Chondrocyte (in vitro differentiated cells): Measurements from ENCODE around the gene JAM3. TPM values are rescaled to one million over a fixed set of nuclear protein-coding genes. Genes with fewer than 3 reads are reported as not detected.
"Not testable (repeated sequence)": the region's sequence is repeated elsewhere in the genome, so short reads cannot be mapped to it uniquely, and the experiment has no call there.

Experiments used
- DNase-seq: peaks from one replicate; pipeline ENCODE4 v3.0.0; 2021; ENCODE audit warnings: mixed read lengths, low spot score
- H3K27ac Mint-ChIP-seq: one replicate; pipeline ENCODE4 v1.8.0; 2021; ENCODE audit warnings: mild to moderate bottlenecking, moderate library complexity, mixed read lengths; ENCODE audit not compliant: unreplicated experiment
- H3K27me3 Mint-ChIP-seq: 2 replicates; pipeline ENCODE4 v1.8.0; 2021; ENCODE audit warnings: low read depth, mixed read lengths
- H3K36me3 Mint-ChIP-seq: 2 replicates; pipeline ENCODE4 v1.8.0; 2021; ENCODE audit warnings: low read depth, mixed read lengths
- H3K4me1 Mint-ChIP-seq: 2 replicates; pipeline ENCODE4 v1.8.0; 2021; ENCODE audit warnings: low read depth, mild to moderate bottlenecking, mixed read lengths
- H3K4me3 Mint-ChIP-seq: one replicate; pipeline ENCODE4 v1.8.0; 2021; ENCODE audit warnings: mild to moderate bottlenecking, moderate library complexity, mixed read lengths; ENCODE audit not compliant: unreplicated experiment
- H3K9me3 Mint-ChIP-seq: 2 replicates; pipeline ENCODE4 v1.8.0; 2021; ENCODE audit warnings: low read depth, mixed read lengths
- CTCF ChIP-seq: fragments of 200-600 bp; sonication (generic); IDR thresholded peaks from 2 replicates; pipeline ENCODE4 v1.5.0; 2021; ENCODE audit warnings: antibody characterized with exemption, mild to moderate bottlenecking, moderate library complexity
- total RNA-seq: library from RNA; stranded (reverse); gene quantifications from 3 replicates; pipeline ENCODE4 v1.2.1, GENCODE V29; 2021

JAM3 gene
- total RNA-seq, 1 donor from 2014 or later = 105 TPM

DNA sequence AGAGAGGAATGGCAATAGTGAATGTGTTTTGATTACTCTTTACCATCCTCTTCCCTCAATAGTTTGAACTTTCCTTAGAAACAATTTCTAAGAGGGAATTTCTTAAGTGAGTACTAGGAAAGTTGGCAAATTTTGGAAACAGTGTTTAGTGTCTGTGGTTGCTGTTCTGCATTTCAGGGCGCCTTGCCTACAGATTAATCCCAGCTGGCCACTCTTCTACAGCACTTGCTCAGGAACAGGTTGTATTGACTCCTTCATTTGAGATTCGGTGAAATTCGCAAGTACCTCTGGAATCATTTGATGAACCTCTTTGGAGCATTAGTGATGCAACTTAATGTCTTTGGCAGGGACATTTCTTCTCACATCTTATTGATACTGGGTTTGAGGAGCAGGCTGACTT is 28.3 kb downstream of the JAM3 start:
- Mint-ChIP-seq H3K9me3 (no peaks in the 10 kb centered on the region), H3K4me1 (peaks cover 32% of the 10 kb centered on the region), H3K27me3 (no peaks in the 10 kb centered on the region), H3K27ac (no peak overlapping the region), H3K4me3 (no peak overlapping the region), H3K36me3 (no peaks in the 10 kb centered on the region)
- no peak for TF ChIP-seq CTCF
- no peak for DNase-seq

DNA sequence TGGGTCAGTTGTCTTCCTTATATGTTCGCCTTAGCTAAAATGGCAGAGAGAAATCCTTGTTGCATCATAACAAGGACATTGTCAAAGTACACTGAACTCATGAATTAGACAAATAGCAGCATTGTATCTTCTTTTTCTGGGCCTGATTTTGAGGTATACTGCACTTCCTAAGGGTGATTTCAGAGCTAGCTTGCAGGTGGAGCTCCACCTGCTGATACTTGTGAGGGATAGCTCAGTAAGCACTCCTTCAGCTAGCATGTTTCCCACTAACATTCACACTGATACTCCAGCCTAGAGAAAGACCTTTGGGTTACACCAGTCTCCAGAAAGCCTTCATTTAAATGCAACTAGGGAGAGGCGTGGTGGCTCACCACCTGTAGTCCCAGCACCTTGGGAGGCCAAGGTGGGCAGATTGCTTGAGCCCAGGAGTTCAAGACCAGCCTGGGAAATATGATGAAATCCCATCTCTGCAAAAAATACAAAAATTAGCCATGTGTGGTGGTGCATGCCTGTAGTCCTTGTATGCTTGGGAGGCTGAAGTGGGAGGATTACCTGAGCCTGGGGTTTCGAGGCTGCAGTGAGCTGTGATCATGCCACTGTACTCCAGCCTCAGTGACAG is 29.8 kb downstream of the JAM3 start:
- Mint-ChIP-seq H3K4me1 (peaks cover 32% of the 10 kb centered on the region), H3K27ac (no peak overlapping the region), H3K4me3 (no peak overlapping the region), H3K27me3 (no peaks in the 10 kb centered on the region), H3K36me3 (peaks cover 1% of the 10 kb centered on the region), H3K9me3 (peaks cover 3% of the 10 kb centered on the region)
- peak; percentile 54 for TF ChIP-seq CTCF
- no peak for DNase-seq

- H3K4me3 Mint-ChIP-seq = no peak overlapping the region
- no peak overlapping the region for H3K27ac Mint-ChIP-seq
- no peak for DNase-seq
- H3K4me1 Mint-ChIP-seq = peaks cover 32% of the 10 kb centered on the region
- H3K36me3 Mint-ChIP-seq = peaks cover 3% of the 10 kb centered on the region
- TF ChIP-seq CTCF = no peak
- H3K9me3 Mint-ChIP-seq = peaks cover 3% of the 10 kb centered on the region
- H3K27me3 Mint-ChIP-seq = no peaks in the 10 kb centered on the region
These were observed 31.3 kb downstream of the JAM3 start for GRCh38 chr11:134100171-134100570.

- H3K36me3 Mint-ChIP-seq = peaks cover 3% of the 10 kb centered on the region
- H3K9me3 Mint-ChIP-seq = peaks cover 3% of the 10 kb centered on the region
- H3K27ac Mint-ChIP-seq = peak overlapping the region; percentile 45
- no peak overlapping the region for H3K4me3 Mint-ChIP-seq
- peaks cover 30% of the 10 kb centered on the region for H3K4me1 Mint-ChIP-seq
- TF ChIP-seq CTCF = peak; percentile 18
- H3K27me3 Mint-ChIP-seq = no peaks in the 10 kb centered on the region
- no peak for DNase-seq
These were observed 32.4 kb downstream of the JAM3 start for GRCh38 chr11:134101282-134101681.

DNA sequence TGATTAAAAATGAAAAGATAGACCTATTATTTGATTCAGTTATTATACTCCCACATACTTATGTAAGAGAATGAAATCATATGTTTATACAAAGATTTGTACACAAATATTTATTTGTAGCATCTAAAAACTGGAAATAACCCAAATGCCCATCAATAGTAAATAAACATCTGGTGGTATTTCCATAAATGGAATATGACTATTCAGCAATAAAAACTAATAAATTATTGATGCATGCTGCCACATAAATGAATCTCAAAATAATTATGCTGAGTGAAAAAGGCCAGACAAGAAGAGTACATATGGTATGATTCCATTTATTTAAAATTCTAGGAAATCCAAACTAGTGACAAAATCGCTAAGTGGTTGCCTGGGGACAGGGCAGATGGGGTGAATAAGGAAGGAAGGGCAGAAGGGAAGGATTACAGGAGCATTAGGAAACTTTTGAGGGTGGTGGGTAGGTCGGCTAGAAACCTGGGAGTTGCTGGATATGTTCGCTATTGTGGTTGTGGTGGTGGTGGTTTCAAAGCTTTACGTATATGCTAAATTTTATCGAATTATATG is 41.5 kb downstream of the JAM3 start:
- H3K4me3 Mint-ChIP-seq = no peak overlapping the region
- H3K27ac Mint-ChIP-seq = no peak overlapping the region
- H3K36me3 Mint-ChIP-seq = peaks cover 1% of the 10 kb centered on the region
- no peak for DNase-seq
- no peaks in the 10 kb centered on the region for H3K27me3 Mint-ChIP-seq
- peaks cover 10% of the 10 kb centered on the region for H3K9me3 Mint-ChIP-seq
- peaks cover 4% of the 10 kb centered on the region for H3K4me1 Mint-ChIP-seq
- TF ChIP-seq CTCF = no peak

DNA sequence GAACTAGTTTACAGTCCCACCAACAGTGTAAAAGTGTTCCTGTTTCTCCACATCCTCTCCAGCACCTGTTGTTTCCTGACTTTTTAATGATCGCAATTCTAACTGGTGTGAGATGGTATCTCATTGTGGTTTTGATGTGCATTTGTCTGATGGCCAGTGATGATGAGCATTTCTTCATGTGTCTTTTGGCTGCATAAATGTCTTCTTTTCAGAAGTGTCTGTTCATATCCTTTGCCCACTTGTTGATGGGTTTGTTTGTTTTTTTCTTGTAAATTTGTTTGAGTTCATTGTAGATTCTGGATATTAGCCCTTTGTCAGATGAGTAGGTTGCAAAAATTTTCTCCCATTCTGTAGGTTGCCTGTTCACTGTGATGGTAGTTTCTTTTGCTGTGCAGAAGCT is 44.9 kb downstream of the JAM3 start:
- H3K27ac Mint-ChIP-seq, H3K4me3 Mint-ChIP-seq: not testable (repeated sequence)
- peaks cover 19% of the 10 kb centered on the region for H3K4me1 Mint-ChIP-seq

More for the DNA sequence above, 44.9 kb downstream of the JAM3 start:
- not testable (repeated sequence) for H3K27me3 Mint-ChIP-seq, H3K9me3 Mint-ChIP-seq, H3K36me3 Mint-ChIP-seq, DNase-seq
